GM08714 (cell line): Measurements from ENCODE around the gene PYGM.

Experiments used
- H3K4me3 ChIP-seq: fragments of 200-500 bp; sonication (Bioruptor generic); 2 replicates; pipeline ENCODE4 v1.5.1; 2014; ENCODE audit warnings: mild to moderate bottlenecking, low read length, inconsistent platforms
- ZNF274 ChIP-seq: IDR thresholded peaks from 2 replicates; pipeline ENCODE4 v1.6.1; 2012; ENCODE audit warnings: mild to moderate bottlenecking, low read depth, low read length

The PYGM gene

GRCh38 chr11:64784813-64785581 is 25.2 kb upstream of the PYGM start:
- no peak overlapping the region for H3K4me3 ChIP-seq
- no peak for TF ChIP-seq ZNF274

GRCh38 chr11:64778473-64779298 is 18.9 kb upstream of the PYGM start, which contains the start of gene SF1:
Gene SF1, minus strand, starts transcription at chr11:64778542. Its CDS starts 150 bp downstream, at chr11:64778392.
- peak within 1 kb of the TSS; percentile 91 for H3K4me3 ChIP-seq
- no peak for TF ChIP-seq ZNF274

DNA sequence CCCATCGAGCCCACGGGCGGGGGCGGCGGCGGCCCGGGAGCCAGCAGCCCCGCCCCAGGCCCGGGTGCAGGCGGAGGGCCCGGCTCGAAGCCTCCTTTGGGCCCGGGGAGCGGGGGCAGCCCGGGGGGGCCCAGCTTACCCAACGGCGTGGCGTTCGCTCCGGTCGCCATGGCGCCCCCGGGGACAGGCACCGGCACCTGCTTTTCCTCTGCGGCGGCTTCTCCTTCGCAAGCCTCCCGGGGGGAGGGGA is 18.4 kb upstream of the PYGM start:
- no peak for TF ChIP-seq ZNF274
- H3K4me3 ChIP-seq: peak overlapping the region; percentile 91

DNA sequence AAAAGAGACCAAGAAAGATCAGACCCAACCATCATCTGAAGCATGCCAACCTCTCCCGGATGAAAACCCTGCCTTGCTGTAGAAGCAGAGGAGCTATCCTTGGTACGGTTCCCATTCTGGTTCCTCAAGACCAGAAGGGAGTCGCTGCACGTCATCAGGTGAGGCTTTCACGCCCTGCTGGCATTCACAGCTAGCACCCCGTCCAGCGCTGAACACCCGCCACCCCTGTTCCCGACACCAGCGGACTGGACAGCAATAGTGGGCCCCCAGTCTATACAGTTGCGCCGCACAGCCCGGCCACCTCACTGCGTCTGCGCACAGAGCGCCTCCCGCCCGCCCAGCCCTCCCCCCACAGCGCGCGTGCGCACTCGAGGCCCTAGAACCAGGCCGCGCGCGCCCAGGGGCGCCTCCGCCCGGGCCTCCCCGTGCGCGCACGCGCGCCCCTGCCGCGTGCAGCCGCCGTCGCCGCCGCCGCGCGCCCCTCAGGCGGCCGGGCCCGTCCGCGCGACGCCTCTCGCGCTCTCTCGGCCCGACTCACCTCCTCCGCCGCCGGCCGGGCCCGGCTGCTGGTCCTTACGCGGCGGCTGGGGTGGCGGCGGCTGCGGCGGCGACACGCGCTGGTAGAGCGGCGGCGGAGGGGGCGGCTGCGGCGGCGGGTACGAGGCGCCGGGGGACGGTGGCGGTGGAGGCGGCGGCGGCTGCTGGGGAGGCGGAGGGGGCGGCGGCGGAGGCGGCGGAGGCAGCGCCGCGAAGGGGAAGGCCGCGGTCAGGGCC is 17.9 kb upstream of the PYGM start:
- TF ChIP-seq ZNF274: no peak
- H3K4me3 ChIP-seq: peak overlapping the region; percentile 91

- H3K4me3 ChIP-seq: peak overlapping the region; percentile 91
- no peak for TF ChIP-seq ZNF274
These were observed 17.1 kb upstream of the PYGM start for GRCh38 chr11:64776875-64777274.

GRCh38 chr11:64776425-64776824 is 16.7 kb upstream of the PYGM start:
- TF ChIP-seq ZNF274: no peak
- H3K4me3 ChIP-seq: peak overlapping the region; percentile 91

GRCh38 chr11:64774144-64774543 is 14.4 kb upstream of the PYGM start:
- H3K4me3 ChIP-seq: no peak overlapping the region; the same call in 1 of the 2 replicates
- no peak for TF ChIP-seq ZNF274

- TF ChIP-seq ZNF274: no peak
- peak overlapping the region; percentile 49; the same call in 1 of the 2 replicates for H3K4me3 ChIP-seq
These were observed 12.7 kb upstream of the PYGM start for GRCh38 chr11:64772303-64773018.

- H3K4me3 ChIP-seq: 0 out of 2 replicates have a peak overlapping the region, but pooled peaks have one; percentile 21
- TF ChIP-seq ZNF274: no peak
These were observed 12.1 kb upstream of the PYGM start for GRCh38 chr11:64771861-64772260.

- TF ChIP-seq ZNF274: no peak
These were observed 10.3 kb upstream of the PYGM start for GRCh38 chr11:64770120-64770519.

GRCh38 chr11:64769283-64769682 is 9.5 kb upstream of the PYGM start:
- no peak for TF ChIP-seq ZNF274
- no peak overlapping the region for H3K4me3 ChIP-seq

More at GRCh38 chr11:64770120-64770519, 10.3 kb upstream of the PYGM start:
- H3K4me3 ChIP-seq: no peak overlapping the region

DNA sequence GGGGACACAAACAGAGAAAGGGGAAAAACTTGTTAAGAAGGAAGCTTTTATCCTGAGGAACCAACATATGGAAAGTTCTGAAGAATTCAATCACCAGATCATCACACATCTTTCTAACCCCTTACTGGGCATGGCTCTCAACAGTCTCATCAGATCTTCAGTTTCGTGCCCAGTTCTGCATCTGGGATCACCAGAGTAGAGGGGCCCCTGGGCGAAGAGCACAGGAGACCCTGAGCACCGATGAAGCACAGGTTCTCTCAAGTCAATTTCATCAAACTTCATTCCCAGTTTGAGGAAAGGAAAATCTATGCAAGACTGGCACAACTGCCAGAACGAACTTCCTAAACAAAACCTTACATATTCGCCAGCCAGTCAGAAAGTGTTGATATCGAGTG is 8.5 kb upstream of the PYGM start:
- TF ChIP-seq ZNF274: no peak
- no peak overlapping the region for H3K4me3 ChIP-seq

DNA sequence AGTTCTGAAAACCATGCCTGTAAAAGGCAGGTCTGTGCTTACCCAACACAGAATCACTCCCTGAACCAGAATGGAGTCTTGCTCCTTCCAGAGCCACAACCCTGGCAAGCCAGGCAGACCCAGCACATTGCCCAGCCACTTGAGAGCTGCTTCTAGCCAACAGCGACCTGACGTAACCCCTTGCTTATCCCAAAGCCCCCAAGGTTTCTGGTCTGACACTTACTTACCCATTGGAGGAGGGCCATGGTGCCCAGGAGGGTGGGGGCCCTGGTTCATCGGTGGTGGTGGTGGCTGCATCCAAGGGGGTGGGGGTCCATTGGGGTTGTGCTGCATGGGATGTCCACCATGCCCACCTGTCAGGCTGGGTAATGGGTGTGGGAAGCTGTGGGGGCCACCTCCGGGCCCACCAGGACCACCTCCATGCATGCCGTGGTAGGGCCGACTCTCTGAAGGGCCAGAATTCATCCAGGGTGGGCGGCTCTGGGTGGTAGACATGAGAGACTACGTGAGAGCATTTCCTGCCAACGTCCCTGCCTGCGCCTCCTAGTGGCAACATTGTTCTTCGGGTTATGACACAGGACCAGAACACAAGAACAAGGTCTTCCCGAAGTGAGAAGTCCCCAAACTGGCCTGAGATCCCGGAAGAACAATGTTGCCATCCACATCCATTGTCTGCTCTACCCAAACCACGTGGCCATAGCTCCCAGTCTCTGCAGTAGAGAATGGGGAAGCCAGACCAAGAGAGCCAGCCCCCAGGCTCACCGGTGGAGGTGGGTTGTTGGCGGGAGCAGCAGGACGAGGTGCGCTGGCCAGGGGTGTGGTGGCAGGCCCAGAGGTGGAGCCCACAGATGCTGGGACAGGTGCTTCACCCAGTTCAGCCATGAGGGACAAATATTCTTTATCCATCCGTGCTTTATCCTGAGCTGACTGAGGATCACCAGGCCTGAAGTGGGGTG is 7.8 kb upstream of the PYGM start:
- H3K4me3 ChIP-seq: no peak overlapping the region
- no peak for TF ChIP-seq ZNF274
